Spleen (tissue), 7 donors: Measurements from ENCODE around the gene FOSB.

Source experiments
- POLR2A ChIP-seq, 3 donors: fragments of 450-650 bp; IDR thresholded peaks; one replicate each; pipeline ENCODE4 v1.5.1; 2017; ENCODE audit warnings: antibody characterized with exemption in 3 of 3, mild to moderate bottlenecking in 1 of 3
- POLR2AphosphoS5 ChIP-seq, 3 donors: sonication (generic); formaldehyde crosslinking; IDR thresholded peaks; one replicate each; pipeline ENCODE4 v1.5.1; 2017; ENCODE audit warnings: antibody characterized with exemption in 3 of 3
- TF ChIP-seq, protein P1 (sequence below), 11 experiments: fragments of 200-600 bp in 7 of 11; fragments of 450-650 bp in 4 of 11; sonication (generic) in 4 of 11; IDR thresholded peaks in 8 of 11; conservative IDR thresholded peaks in 3 of 11; 1 replicate in 7 of 11; 2 replicates in 4 of 11; pipeline versions ENCODE4 v1.4.0 to v1.8.0; 2016 to 2021; ENCODE audit warnings: antibody characterized with exemption in 11 of 11, inconsistent platforms in 4 of 11, mild to moderate bottlenecking in 1 of 11
- donor health status: DM: no; HTN: no; CAD: no; lungs with moderate emphysema.
- donor health status: DM: no; HTN: no; CAD: no.
- donor health status: DM: no; HTN: no; CAD: no.

DNA sequence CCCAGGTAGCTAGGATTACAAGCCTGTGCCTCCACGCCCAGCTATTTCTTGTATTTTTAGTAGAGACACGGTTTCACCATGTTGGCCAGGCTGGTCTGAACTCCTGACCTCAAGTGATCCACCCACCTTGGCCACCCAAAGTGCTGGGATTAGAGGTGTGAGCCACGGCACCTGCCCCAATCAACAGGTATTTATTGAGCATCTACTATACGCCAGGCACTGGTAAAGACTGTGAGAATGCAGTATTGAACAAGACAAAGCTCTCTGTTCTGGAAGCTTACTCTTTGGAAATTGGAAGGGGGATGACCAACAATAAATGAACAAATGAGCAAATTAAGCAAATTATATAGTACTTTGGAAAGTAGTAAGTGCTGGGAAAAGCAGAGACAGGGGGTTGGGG lies 22.7 kb upstream of the FOSB start:
- TF ChIP-seq, protein P1, sequence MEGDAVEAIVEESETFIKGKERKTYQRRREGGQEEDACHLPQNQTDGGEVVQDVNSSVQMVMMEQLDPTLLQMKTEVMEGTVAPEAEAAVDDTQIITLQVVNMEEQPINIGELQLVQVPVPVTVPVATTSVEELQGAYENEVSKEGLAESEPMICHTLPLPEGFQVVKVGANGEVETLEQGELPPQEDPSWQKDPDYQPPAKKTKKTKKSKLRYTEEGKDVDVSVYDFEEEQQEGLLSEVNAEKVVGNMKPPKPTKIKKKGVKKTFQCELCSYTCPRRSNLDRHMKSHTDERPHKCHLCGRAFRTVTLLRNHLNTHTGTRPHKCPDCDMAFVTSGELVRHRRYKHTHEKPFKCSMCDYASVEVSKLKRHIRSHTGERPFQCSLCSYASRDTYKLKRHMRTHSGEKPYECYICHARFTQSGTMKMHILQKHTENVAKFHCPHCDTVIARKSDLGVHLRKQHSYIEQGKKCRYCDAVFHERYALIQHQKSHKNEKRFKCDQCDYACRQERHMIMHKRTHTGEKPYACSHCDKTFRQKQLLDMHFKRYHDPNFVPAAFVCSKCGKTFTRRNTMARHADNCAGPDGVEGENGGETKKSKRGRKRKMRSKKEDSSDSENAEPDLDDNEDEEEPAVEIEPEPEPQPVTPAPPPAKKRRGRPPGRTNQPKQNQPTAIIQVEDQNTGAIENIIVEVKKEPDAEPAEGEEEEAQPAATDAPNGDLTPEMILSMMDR (IDR thresholded peaks at IDR 0.05 in 8 of 11, conservative IDR thresholded peaks at IDR 0.05 in 3 of 11), result no peak
- TF ChIP-seq POLR2A (IDR thresholded peaks at IDR 0.05), result no peak
- TF ChIP-seq POLR2AphosphoS5 (IDR thresholded peaks at IDR 0.05), result no peak
